Choroid plexus epithelial cell (primary cell): ENCODE data around the gene DDX54.

Experiments
- DNase-seq: peaks from one replicate; pipeline ENCODE4 v3.0.0-alpha.2; 2010; ENCODE audit warnings: low read depth
- H3K4me3 ChIP-seq: 2 replicates; pipeline ENCODE4 v1.5.1; 2011; ENCODE audit warnings: low read depth, mild to moderate bottlenecking, control low read depth, low read length, moderate library complexity
- TF ChIP-seq, protein P1 (sequence below): conservative IDR thresholded peaks from 2 replicates; pipeline ENCODE4 v1.5.1; 2011; ENCODE audit warnings: low read depth, mild to moderate bottlenecking, control low read depth, inconsistent platforms, low read length, moderate library complexity

DDX54 gene

GRCh38 chr12:113179023-113179422, 6.3 kb downstream of the DDX54 start:
- TF ChIP-seq, protein P1, sequence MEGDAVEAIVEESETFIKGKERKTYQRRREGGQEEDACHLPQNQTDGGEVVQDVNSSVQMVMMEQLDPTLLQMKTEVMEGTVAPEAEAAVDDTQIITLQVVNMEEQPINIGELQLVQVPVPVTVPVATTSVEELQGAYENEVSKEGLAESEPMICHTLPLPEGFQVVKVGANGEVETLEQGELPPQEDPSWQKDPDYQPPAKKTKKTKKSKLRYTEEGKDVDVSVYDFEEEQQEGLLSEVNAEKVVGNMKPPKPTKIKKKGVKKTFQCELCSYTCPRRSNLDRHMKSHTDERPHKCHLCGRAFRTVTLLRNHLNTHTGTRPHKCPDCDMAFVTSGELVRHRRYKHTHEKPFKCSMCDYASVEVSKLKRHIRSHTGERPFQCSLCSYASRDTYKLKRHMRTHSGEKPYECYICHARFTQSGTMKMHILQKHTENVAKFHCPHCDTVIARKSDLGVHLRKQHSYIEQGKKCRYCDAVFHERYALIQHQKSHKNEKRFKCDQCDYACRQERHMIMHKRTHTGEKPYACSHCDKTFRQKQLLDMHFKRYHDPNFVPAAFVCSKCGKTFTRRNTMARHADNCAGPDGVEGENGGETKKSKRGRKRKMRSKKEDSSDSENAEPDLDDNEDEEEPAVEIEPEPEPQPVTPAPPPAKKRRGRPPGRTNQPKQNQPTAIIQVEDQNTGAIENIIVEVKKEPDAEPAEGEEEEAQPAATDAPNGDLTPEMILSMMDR: no peak
- H3K4me3 ChIP-seq: no peak overlapping the region
- DNase-seq: no peak

DNA sequence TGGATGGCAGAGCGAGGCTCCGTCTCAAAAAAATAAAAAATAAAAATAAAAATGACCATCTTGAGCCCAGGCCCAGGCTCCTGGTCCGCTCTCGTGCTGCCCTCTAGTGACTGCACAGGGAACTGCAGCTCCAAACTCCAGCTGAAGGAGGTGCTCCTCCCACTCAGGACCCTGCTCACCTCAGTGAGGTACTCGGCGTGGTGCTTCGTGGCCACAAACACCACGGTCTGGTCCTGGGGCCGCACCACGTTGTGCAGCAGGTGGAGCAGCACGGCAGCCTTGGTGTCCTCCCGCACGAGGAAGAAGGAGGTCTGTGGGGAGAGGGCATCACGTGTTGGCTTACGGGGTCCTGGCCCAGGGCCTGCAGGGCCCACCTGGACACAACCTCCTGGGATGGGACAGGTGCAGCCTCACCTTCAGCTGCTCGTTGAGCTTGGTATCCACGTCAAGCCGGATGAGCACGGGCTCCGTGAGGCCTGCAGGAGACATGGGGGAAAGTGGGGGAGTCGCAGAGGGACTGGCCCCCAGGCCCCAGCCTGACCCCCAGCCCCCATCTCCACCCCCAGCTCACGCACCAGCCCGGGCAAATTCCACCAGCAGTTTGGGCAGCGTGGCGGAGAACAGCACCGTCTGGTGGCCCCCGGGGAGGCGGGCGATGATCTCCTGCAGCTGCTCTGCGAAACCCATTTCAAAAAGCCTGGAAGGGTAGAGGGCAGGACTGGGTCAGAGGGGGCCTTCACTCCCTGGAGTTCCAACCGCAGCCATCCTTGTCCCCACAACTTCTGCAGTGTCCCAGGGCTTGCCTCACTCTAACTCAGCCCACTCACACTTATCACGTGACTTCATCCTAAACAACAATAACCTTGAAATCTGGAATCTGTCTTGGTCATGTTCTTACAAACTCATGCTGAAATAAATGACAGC, 10.6 kb downstream of the DDX54 start:
- TF ChIP-seq, protein P1: peak; percentile 96
- no peak overlapping the region for H3K4me3 ChIP-seq
- DNase-seq: peak; percentile 78

DNA sequence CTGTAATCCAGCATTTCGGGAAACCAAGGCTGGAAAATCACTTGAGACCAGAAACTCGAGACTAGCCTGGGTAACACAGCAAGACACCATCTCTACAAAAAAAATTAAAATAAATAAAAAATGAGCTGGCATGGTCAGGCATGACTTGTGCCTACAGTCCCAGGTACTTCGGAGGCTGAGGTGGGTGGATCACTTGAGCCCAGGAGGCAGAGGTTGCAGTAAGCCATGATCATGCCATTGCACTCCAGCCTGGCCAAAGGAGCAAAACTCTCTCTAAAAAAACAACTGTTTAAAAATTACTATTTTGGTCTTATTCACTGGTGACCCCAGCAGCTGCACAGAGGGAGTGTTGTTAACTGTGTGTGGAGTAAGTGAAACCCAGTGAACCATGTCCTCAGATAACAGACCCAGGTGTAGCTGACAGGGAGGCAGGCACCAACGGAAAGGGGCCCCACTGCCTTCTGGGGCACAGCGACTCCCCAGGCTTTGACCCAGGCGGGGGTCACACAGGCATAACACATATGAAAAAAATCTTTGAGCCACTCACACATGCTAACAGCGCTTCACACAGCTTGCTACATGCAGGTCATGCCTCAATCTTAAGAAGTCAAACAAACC, 12.1 kb downstream of the DDX54 start:
- H3K4me3 ChIP-seq: no peak overlapping the region
- DNase-seq: no peak
- TF ChIP-seq, protein P1: no peak

DNA sequence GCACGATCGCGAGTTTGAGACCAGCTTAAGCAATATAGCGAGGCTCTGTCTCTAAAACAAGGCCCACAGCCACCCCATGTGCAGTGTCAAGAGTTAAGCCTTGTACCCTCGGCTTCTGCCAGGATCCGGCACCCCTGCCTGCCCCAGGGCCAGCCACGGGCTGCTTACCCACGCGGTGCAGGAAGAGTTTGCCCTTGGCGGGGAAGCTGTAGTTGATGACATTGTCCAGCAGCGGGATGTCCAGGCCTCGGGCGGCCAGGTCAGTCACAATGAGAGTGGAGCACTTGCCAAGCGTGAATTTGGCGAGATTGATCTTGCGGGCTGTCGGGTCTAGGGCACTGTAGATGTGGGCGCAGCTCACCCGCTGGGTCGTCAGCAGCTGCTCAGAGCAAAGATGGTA, 13.1 kb downstream of the DDX54 start:
- DNase-seq: no peak
- TF ChIP-seq, protein P1: no peak
- no peak overlapping the region for H3K4me3 ChIP-seq

GRCh38 chr12:113171543-113171942, 13.7 kb downstream of the DDX54 start:
- TF ChIP-seq, protein P1: no peak
- DNase-seq: no peak
- H3K4me3 ChIP-seq: no peak overlapping the region

DNA sequence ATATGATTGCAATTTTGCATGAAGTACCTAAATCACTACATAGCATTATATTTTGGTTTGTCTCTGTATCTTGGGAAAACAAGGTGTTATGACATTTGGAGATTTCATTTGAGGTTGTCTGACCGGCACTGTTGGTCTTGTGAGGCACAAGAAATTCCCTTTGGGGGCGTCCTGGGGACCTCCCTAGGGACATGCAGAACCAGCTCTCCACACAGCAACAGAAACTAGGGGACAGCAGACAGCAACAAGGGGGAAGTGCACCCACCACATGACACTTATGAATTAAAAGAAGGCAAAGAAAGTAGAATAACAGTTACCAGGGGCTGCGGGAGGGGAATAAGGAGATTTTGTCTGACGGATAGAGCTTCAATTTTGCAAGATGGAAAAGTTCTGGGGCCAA, 14.4 kb downstream of the DDX54 start:
- TF ChIP-seq, protein P1: no peak
- no peak for DNase-seq

More for the DNA sequence above, 14.4 kb downstream of the DDX54 start:
- no peak overlapping the region for H3K4me3 ChIP-seq
